ENCODE results near the gene CCDC43.
"Not testable (repeated sequence)": the region's sequence is repeated elsewhere in the genome, so short reads cannot be mapped to it uniquely, and the experiment has no call there.

The CCDC43 gene

GRCh38 chr17:44672479-44673093 is 17.0 kb downstream of the CCDC43 start:
- no peak for DNase-seq (ENCODE audit: low read depth, low spot score)

DNA sequence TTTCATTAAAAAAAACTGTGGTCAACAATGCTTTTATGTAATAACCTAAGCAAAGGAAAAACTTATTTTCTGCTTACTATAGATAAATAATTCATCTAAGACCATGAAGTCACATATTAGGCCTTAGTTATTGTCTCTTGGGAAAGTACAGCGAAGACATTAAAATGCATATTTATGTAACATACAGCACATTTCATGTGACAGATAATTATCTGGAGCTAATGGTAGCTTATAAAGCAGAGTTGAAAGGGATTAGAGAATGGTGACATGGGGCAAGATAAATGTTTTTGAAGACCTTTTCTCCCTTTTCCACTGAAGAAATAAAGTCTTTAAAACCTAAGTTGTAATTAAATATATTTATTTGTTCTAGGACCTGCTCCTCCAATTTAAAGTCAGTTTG is 23.6 kb downstream of the CCDC43 start:
- DNase-seq (ENCODE audit: low read depth, low spot score): no peak

DNA sequence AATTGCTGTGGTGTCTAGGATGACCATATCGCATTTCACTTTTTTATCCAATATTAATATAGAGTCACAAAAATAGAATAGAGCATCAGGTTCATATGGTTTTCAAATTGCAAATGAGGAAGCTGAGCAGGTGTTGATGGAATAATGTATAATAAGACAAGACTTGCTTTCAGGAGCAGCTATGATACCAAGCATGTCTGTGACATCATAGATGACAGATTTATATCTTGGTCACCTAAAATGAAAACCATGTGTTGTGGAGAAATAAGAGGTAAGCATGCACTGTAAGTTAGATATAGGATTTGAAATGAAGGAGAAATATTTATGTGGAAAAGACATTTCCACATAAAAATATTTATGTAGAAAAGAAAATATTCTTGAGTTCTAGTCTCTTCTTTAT is 24.7 kb downstream of the CCDC43 start:
- no peak for DNase-seq (ENCODE audit: low read depth, low spot score)

- DNase-seq (ENCODE audit: low read depth, low spot score): no peak
Observed at GRCh38 chr17:44663095-44663494, 26.5 kb downstream of the CCDC43 start.

GRCh38 chr17:44661835-44662234 is 27.7 kb downstream of the CCDC43 start:
- DNase-seq (ENCODE audit: low read depth, low spot score): no peak

- DNase-seq (ENCODE audit: low read depth, low spot score): peak; percentile 64
Observed at GRCh38 chr17:44655983-44656710, 33.4 kb downstream of the CCDC43 start, which contains the start of gene MEIOC. Gene MEIOC, plus strand, starts transcription at chr17:44656468. Its CDS starts 146 bp downstream, at chr17:44656614.

- no peak for DNase-seq (ENCODE audit: low read depth, low spot score)
Observed at GRCh38 chr17:44653954-44654353, 35.6 kb downstream of the CCDC43 start.

- DNase-seq (ENCODE audit: low read depth, low spot score): no peak
Observed at GRCh38 chr17:44653384-44653783, 36.2 kb downstream of the CCDC43 start.

GRCh38 chr17:44652727-44653126 is 36.8 kb downstream of the CCDC43 start:
- no peak for DNase-seq (ENCODE audit: low read depth, low spot score)

- no peak for DNase-seq (ENCODE audit: low read depth, low spot score)
Observed at GRCh38 chr17:44651228-44651627, 38.3 kb downstream of the CCDC43 start.

GRCh38 chr17:44648963-44649362 is 40.6 kb downstream of the CCDC43 start:
- DNase-seq (ENCODE audit: low read depth, low spot score): no peak

DNA sequence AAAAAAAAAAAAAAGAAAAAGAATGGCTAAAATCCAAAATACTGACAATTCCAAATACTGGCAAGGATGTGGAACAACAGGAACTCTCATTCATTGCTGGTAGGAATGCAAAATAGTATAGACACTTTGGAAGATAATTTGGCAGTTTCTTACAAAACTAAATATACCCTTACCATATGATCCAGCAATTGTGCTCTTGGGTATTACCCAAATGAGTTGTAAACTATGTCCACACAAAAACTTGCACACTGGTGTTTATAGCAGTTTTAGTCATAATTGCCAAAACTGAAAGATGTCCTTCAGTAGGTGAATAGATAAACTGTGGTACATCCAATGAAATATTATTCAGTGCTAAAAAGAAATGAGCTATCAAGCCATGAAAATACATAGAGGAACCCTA is 41.8 kb downstream of the CCDC43 start:
- DNase-seq (ENCODE audit: low read depth, low spot score): no peak

DNA sequence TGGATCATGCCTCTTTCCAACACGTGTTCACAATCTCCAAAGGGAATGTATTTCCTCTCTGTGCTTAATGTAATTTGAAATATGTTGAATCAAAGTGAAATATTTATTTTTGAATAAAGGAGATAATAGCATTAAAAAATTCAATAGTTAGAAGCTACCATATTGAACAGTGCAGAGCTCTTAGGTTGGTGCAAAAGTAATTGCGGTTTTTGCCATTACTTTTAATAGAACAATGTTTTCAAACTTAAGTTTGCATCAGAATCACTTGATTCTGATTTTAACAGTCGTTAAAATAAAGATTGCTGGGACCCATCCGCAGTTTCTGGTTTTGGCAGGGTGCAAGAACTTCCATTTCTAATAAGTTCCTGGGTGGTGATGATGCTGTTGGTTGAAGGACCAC is 43.3 kb downstream of the CCDC43 start:
- DNase-seq (ENCODE audit: low read depth, low spot score): no peak

- no peak for DNase-seq (ENCODE audit: low read depth, low spot score)
Observed at GRCh38 chr17:44645341-44645740, 44.2 kb downstream of the CCDC43 start.

DNA sequence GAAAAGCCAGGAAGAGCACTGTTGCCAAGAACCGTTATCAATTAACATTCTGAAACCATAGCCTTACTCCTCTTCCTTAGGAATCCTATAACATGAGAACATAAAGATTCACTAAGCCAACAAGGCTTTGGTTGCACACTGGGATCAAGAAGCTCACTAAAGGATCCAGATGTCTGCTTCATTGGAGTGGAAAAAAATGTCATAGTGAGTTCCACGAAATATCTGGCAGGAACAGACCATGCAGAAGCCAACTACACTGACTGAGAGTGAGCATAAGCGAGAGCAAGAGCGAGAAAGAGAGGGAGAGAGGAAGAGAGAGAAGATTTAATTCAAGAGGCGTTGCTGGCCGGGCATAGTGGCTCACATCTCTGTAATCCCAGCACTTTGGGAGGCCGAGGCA is 46.7 kb downstream of the CCDC43 start:
- DNase-seq (ENCODE audit: low read depth, low spot score): no peak

DNA sequence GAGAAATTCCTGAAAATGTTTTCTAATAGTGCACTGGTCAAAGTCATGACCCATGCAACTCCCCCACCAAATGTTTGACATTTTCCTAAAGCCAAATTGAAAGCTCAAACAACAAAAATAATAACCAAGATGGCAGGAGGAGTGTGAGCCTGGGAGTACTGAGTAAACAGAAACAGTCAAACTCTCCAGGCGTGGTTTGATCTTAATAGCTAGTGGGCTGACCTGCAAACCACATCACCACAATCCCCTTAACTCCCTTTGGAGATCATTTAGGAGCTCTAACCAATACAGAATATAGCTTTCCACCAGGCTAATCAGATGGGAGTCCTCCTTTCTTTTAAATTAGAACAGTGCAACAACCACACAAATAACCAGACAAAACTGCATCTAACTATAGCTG is 52.5 kb downstream of the CCDC43 start:
- DNase-seq (ENCODE audit: low read depth, low spot score): no peak

DNA sequence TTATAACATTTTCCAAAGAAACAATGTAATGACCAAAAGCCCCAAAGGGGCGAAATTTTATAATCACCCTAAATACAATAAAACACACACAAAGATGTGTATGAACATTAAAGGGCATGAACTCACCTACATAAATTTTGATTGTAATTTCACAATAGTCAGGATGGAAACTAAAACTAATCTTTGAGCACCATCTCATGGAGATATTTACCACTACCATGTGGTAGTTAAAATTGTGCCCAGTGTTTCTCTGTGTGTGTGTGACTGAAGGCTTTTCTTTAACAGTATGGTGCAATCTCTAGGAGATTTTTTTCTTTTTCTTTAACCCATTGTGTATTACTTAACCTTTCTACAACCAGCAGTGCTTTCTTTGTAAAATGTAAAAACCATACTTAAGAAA is 53.0 kb downstream of the CCDC43 start:
- DNase-seq (ENCODE audit: low read depth, low spot score): no peak

- DNase-seq (ENCODE audit: low read depth, low spot score): not testable (repeated sequence)
Observed at GRCh38 chr17:44634401-44634800, 55.2 kb downstream of the CCDC43 start.

DNA sequence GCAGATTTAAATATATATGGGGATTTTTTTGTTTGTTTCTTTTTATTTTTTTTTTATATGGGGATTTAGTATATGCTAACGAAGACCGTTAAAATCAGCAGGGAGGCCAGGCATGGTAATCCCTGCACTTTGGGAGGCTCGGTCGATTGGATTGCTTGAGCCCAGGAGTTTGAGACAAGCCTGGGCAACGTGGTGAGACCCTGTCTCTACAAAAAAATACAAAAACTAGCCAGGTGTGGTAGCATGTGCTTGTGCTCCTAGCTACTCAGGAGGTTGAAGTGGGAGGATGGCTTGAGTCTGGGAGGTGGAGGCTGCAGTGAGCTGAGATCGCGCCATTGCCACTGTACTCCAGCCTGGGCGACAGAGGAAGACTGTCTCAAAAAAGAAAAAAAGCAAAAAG is 55.6 kb downstream of the CCDC43 start:
- no peak for DNase-seq (ENCODE audit: low read depth, low spot score)

DNA sequence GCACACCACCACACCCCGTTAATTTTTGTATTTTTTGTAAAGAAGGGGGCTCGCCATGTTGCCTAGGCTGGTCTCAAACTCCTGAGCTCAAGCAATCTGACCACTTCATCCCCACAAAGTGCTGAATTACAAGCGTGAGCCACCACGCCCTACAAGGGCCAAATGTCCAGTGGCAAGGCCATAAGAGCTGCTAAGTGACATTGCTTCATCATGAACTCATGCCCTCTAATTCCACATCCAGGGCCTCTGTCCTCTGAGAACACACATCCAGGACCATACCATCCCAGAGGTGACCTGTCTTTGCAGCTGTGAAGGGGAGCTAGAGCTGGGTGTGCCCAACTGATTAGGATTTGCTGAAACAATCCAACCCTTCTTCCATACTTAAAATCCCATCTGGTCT is 58.9 kb downstream of the CCDC43 start:
- DNase-seq (ENCODE audit: low read depth, low spot score): no peak

DNA sequence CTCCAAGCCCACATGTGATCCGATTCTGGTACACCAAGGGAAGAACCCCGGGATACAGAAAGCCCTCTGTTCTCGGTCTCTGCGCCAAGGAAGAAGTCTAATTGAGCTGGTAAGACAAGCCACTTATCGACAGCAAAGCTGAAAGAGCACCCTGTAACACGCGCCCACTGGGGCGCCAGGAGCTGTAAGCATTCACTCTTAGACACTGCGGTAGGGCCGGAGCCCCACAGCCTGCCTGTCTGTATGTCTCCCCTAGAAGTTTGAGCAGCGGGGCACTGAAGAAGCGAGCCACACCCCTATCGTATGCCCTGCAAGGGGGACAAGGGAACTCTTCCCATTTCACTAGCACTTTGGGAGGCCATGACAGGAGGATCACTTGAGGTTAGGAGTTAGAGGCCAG is 60.3 kb downstream of the CCDC43 start:
- DNase-seq (ENCODE audit: low read depth, low spot score): no peak

GRCh38 chr17:44628243-44629188 is 61.1 kb downstream of the CCDC43 start:
- DNase-seq (ENCODE audit: low read depth, low spot score): no peak
